Endodermal cell (in vitro differentiated cells): ENCODE measurements around the gene VAV3. TPM values are rescaled to one million over a fixed set of nuclear protein-coding genes. Genes with fewer than 3 reads are reported as not detected.

Experiments used
- DNase-seq: peaks from one replicate; pipeline ENCODE4 v3.0.0-alpha.2; 2017
- H3K27ac ChIP-seq: 2 replicates; pipeline ENCODE4 v1.5.1; 2013; ENCODE audit warnings: mild to moderate bottlenecking, low read depth, low read length, moderate library complexity
- H3K27me3 ChIP-seq: 2 replicates; pipeline ENCODE4 v1.6.1; 2013; ENCODE audit warnings: mild to moderate bottlenecking, low read length, moderate library complexity; ENCODE audit not compliant: insufficient read depth, control insufficient read depth, poor library complexity, severe bottlenecking
- H3K36me3 ChIP-seq: 2 replicates; pipeline ENCODE4 v1.7.0; 2013; ENCODE audit warnings: mild to moderate bottlenecking, low read length, moderate library complexity; ENCODE audit not compliant: control insufficient read depth, insufficient read depth
- H3K4me1 ChIP-seq: one replicate; pipeline ENCODE4 v1.7.0; 2013; ENCODE audit warnings: low read length; ENCODE audit not compliant: control insufficient read depth, insufficient read depth
- H3K4me3 ChIP-seq: 2 replicates; pipeline ENCODE4 v1.5.1; 2013; ENCODE audit warnings: mild to moderate bottlenecking, low read length, moderate library complexity
- H3K9ac ChIP-seq: 2 replicates; pipeline ENCODE4 v1.6.1; 2013; ENCODE audit warnings: mild to moderate bottlenecking, low read length, moderate library complexity; ENCODE audit not compliant: poor library complexity, severe bottlenecking; ENCODE audit errors: extremely low read depth
- H3K9me3 ChIP-seq: 2 replicates; pipeline ENCODE4 v1.6.1; 2013; ENCODE audit warnings: mild to moderate bottlenecking, low read length, moderate library complexity; ENCODE audit not compliant: control insufficient read depth
- H3K27ac Mint-ChIP-seq: 2 replicates; pipeline ENCODE4 v1.8.0; 2020; ENCODE audit warnings: mixed read lengths
- H3K27me3 Mint-ChIP-seq: 2 replicates; pipeline ENCODE4 v1.8.0; 2021; ENCODE audit warnings: mild to moderate bottlenecking, mixed read lengths; ENCODE audit not compliant: insufficient read depth
- H3K36me3 Mint-ChIP-seq: 2 replicates; pipeline ENCODE4 v1.8.0; 2020; ENCODE audit warnings: low read depth, mixed read lengths
- H3K4me1 Mint-ChIP-seq: 2 replicates; pipeline ENCODE4 v1.8.0; 2020; ENCODE audit warnings: mixed read lengths
- H3K4me3 Mint-ChIP-seq: 2 replicates; pipeline ENCODE4 v1.8.0; 2020; ENCODE audit warnings: mild to moderate bottlenecking, moderate library complexity, mixed read lengths
- H3K9me3 Mint-ChIP-seq: 2 replicates; pipeline ENCODE4 v1.8.0; 2020; ENCODE audit warnings: mild to moderate bottlenecking, mixed read lengths
- WGBS, 2 experiments: methylation state at CpG; one replicate each; pipeline versions ENCODE4 v1.1.5 to v1.1.7; 2013; ENCODE audit warnings: missing lambda C conversion rate in 2 of 2, mixed read lengths in 1 of 2; ENCODE audit not compliant: insufficient coverage in 1 of 2, insufficient read length in 1 of 2; 5-methylcytosine and 5-hydroxymethylcytosine counted together
- long read RNA-seq, 4 experiments: library from polyadenylated mRNA in 2 of 4; library from RNA in 1 of 4; library from capped mRNA in 1 of 4; stranded (forward) in 3 of 4; unstranded in 1 of 4; transcript quantifications; one replicate each; pipeline ENCODE4 v2.0.0, GENCODE V29; 2020 to 2021; ENCODE audit warnings: inconsistent platforms in 1 of 4
- polyA plus RNA-seq, 2 experiments: library from polyadenylated mRNA; stranded (reverse); fragments of 50-300 nt; gene quantifications; one replicate each; pipeline ENCODE4 v1.2.3, GENCODE V29; 2013
- total RNA-seq, 2 donors: library from RNA; stranded (reverse); fragmentation: NEBNext Ultra II Directional in 1 of 2; extraction: Animal tissue kit (Norgen Biotek cat#: 25700) in 1 of 2; gene quantifications; 2 replicates in 1 of 2; 3 replicates in 1 of 2; pipeline ENCODE4 v1.2.1, GENCODE V29; 2021
- TF ChIP-seq, protein P1 (sequence below): fragments of 200-600 bp; sonication (generic); conservative IDR thresholded peaks from 2 replicates; pipeline ENCODE4 v1.5.0; 2021; ENCODE audit warnings: antibody characterized with exemption, mild to moderate bottlenecking

The VAV3 gene
- 1 to 10 TPM; 6.9 to 9.6 TPM for total RNA-seq
- 3.8 TPM for polyA plus RNA-seq (2013, experiment 1 of 2)
- polyA plus RNA-seq (2013, experiment 2 of 2), result 3.6 TPM
- long read RNA-seq, experiment 1, partial matches to known transcripts, result 0 of 2 reads
- long read RNA-seq, experiment 1, other reads (novel, unspliced or antisense), result 2 of 2 reads
- long read RNA-seq, experiment 2, full-length matches to known transcripts, result 5 of 8 reads
- long read RNA-seq, experiment 2, partial matches to known transcripts, result 1 of 8 reads
- long read RNA-seq, experiment 2, other reads (novel, unspliced or antisense), result 2 of 8 reads
- long read RNA-seq, experiment 3, partial matches to known transcripts, result 0 of 3 reads
- long read RNA-seq, experiment 3, other reads (novel, unspliced or antisense), result 3 of 3 reads
- long read RNA-seq, experiment 4, result 0 reads

DNA sequence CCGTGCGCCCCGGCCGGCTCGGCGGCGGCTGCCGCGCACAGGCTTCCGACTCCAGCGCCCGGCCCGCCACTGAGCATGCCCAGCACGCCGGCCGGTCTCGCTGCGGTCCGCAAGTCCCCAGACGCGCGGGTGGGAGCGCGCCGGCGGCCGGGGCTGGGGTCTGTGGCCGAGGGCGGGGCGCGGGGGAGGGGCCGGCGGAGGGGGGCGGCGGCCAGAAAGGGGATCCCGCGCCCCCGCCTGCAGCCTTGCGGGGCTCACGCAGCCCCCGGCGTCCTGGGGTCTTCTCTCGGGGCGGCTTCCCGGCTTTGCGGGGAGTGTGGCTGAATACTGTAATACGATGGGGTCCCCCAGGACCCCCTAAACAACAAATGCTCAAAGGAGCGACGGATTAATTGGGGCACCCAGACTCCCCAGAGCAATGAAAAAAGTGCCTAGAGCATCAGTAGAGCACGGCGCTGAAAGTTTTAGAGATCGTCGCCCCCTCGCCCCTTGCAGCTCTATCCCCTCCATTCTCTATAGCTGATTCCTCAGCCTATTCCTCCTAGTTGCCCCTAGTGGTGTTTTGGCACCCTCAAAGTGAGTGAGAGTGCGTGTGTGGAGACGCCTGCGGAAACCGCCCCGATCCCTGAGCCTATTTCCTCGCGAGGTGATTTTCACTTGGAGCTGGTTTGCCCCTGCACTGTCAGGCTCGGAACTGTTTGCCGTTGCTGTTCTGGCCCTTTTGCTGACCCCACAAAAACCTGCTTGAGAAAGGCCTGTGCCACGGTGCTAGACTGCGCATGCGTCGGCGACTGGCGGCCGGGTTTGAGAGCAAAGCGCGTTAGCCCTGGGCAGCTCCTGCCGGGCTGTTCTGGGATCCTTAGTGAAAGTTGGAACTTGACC is at the start of gene VAV3:
Gene VAV3, minus strand, starts transcription at position 71 of the 882 bp plus-strand sequence. CDS start 311 bp downstream, outside the sequence.
- Histone ChIP-seq H3K27ac (peak within 1 kb of the TSS; percentile 47), H3K9ac (no peak within 1 kb of the TSS), H3K4me1 (no peaks in the 10 kb centered on the region), H3K27me3 (peaks cover 28% of the 10 kb centered on the region), H3K9me3 (no peaks in the 10 kb centered on the region), H3K36me3 (no peaks in the 10 kb centered on the region), H3K4me3 (peak within 1 kb of the TSS; percentile 85)
- TF ChIP-seq, protein P1, sequence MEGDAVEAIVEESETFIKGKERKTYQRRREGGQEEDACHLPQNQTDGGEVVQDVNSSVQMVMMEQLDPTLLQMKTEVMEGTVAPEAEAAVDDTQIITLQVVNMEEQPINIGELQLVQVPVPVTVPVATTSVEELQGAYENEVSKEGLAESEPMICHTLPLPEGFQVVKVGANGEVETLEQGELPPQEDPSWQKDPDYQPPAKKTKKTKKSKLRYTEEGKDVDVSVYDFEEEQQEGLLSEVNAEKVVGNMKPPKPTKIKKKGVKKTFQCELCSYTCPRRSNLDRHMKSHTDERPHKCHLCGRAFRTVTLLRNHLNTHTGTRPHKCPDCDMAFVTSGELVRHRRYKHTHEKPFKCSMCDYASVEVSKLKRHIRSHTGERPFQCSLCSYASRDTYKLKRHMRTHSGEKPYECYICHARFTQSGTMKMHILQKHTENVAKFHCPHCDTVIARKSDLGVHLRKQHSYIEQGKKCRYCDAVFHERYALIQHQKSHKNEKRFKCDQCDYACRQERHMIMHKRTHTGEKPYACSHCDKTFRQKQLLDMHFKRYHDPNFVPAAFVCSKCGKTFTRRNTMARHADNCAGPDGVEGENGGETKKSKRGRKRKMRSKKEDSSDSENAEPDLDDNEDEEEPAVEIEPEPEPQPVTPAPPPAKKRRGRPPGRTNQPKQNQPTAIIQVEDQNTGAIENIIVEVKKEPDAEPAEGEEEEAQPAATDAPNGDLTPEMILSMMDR, result peak; percentile 59
- peak within 1 kb of the TSS; percentile 98 for H3K27ac Mint-ChIP-seq
- DNase-seq, result peak; percentile 96
- peak within 1 kb of the TSS; percentile 88 for H3K4me3 Mint-ChIP-seq
- WGBS, 2 experiments, result 1% methylated on average over 34 to 73 of the region's 73 CpGs
- H3K4me1 Mint-ChIP-seq, result peaks cover 29% of the 10 kb centered on the region
- no peaks in the 10 kb centered on the region for H3K9me3 Mint-ChIP-seq
- H3K36me3 Mint-ChIP-seq, result no peaks in the 10 kb centered on the region
- H3K27me3 Mint-ChIP-seq, result peaks cover 1% of the 10 kb centered on the region

DNA sequence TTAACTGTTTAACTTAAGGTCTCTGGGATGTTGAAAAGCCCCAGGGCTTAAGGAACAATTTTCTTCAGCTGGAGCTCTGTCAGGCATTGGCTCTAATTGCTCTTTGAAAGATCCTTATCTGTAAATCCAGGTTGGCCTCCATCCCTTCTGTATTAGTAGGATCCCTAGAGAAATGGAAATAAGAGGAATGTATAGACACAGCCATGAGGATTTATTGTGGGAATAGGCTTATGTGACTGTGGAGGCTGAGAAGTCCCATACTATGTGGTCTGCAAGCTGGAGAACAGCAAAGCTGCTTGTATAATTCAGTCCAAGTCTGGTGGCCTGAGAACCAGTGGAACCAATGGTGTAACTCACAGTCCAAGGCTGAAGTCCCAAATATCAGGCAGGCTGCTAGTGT is 47.6 kb upstream of the VAV3 start:
- Mint-ChIP-seq H3K27ac (no peak overlapping the region), H3K9me3 (no peaks in the 10 kb centered on the region)

GRCh38 chr1:108011295-108011694 is 46.3 kb upstream of the VAV3 start:
- peaks cover 10% of the 10 kb centered on the region for H3K4me1 Mint-ChIP-seq
- H3K27ac ChIP-seq, result no peak overlapping the region
- no peaks in the 10 kb centered on the region for H3K9me3 ChIP-seq
- no peak overlapping the region for H3K4me3 ChIP-seq
- no peak overlapping the region for H3K9ac ChIP-seq
- 92 to 93% methylated on average over 5 to 6 of the region's 6 CpGs for WGBS, 2 experiments
- H3K9me3 Mint-ChIP-seq, result no peaks in the 10 kb centered on the region
- no peak for DNase-seq
- H3K36me3 ChIP-seq, result no peaks in the 10 kb centered on the region
- no peaks in the 10 kb centered on the region for H3K27me3 Mint-ChIP-seq
- H3K27ac Mint-ChIP-seq, result no peak overlapping the region
- no peaks in the 10 kb centered on the region for H3K27me3 ChIP-seq
- H3K4me1 ChIP-seq, result peaks cover 3% of the 10 kb centered on the region
- H3K36me3 Mint-ChIP-seq, result no peaks in the 10 kb centered on the region
- TF ChIP-seq, protein P1, result no peak
- no peak overlapping the region for H3K4me3 Mint-ChIP-seq

More for the DNA sequence above, 47.6 kb upstream of the VAV3 start:
- H3K9ac ChIP-seq, result no peak overlapping the region
- Mint-ChIP-seq H3K4me1 (peaks cover 20% of the 10 kb centered on the region), H3K27me3 (no peaks in the 10 kb centered on the region), H3K36me3 (no peaks in the 10 kb centered on the region), H3K4me3 (no peak overlapping the region)
- H3K4me3 ChIP-seq, result no peak overlapping the region
- H3K27ac ChIP-seq, result no peak overlapping the region
- H3K9me3 ChIP-seq, result no peaks in the 10 kb centered on the region
- TF ChIP-seq, protein P1, result no peak
- no peak for DNase-seq
- no peaks in the 10 kb centered on the region for H3K27me3 ChIP-seq
- H3K4me1 ChIP-seq, result peaks cover 8% of the 10 kb centered on the region
- H3K36me3 ChIP-seq, result no peaks in the 10 kb centered on the region
